Measurements from ENCODE around the gene PI16.
A peak's percentile ranks its signal among the peaks of the same experiment; 100 is the strongest.
"Not testable (repeated sequence)": the region's sequence is repeated elsewhere in the genome, so short reads cannot be mapped to it uniquely, and the experiment has no call there.

PI16 gene

GRCh38 chr6:36973647-36974046, 19.1 kb downstream of the PI16 start:
- no peak overlapping the region for H3K4me3 ChIP-seq (ENCODE audit: low read depth, low read length)

GRCh38 chr6:36975231-36976006, 20.9 kb downstream of the PI16 start:
- no peak overlapping the region for H3K4me3 ChIP-seq (ENCODE audit: low read depth, low read length)

GRCh38 chr6:36976007-36976264, 21.4 kb downstream of the PI16 start:
- H3K4me3 ChIP-seq (ENCODE audit: low read depth, low read length) = no peak overlapping the region

- H3K4me3 ChIP-seq (ENCODE audit: low read depth, low read length) = no peak overlapping the region
These were observed 22.0 kb downstream of the PI16 start for GRCh38 chr6:36976509-36976908.

- no peak overlapping the region for H3K4me3 ChIP-seq (ENCODE audit: low read depth, low read length)
These were observed 22.4 kb downstream of the PI16 start for GRCh38 chr6:36976931-36977330.

GRCh38 chr6:36977470-36977941, 23.0 kb downstream of the PI16 start:
- H3K4me3 ChIP-seq (ENCODE audit: low read depth, low read length) = no peak overlapping the region

GRCh38 chr6:36978421-36979346, 24.1 kb downstream of the PI16 start:
- no peak overlapping the region for H3K4me3 ChIP-seq (ENCODE audit: low read depth, low read length)

GRCh38 chr6:36979347-36979742, 24.8 kb downstream of the PI16 start:
- H3K4me3 ChIP-seq (ENCODE audit: low read depth, low read length) = no peak overlapping the region

GRCh38 chr6:36980129-36980528, 25.6 kb downstream of the PI16 start:
- no peak overlapping the region for H3K4me3 ChIP-seq (ENCODE audit: low read depth, low read length)

GRCh38 chr6:36980876-36981619, 26.5 kb downstream of the PI16 start:
- H3K4me3 ChIP-seq (ENCODE audit: low read depth, low read length) = no peak overlapping the region

GRCh38 chr6:36983538-36983937, 29.0 kb downstream of the PI16 start:
- H3K4me3 ChIP-seq (ENCODE audit: low read depth, low read length) = no peak overlapping the region

- H3K4me3 ChIP-seq (ENCODE audit: low read depth, low read length) = peak overlapping the region; percentile 87
These were observed 30.3 kb downstream of the PI16 start for GRCh38 chr6:36984581-36985416.

GRCh38 chr6:36985417-36985807, 30.9 kb downstream of the PI16 start:
- H3K4me3 ChIP-seq (ENCODE audit: low read depth, low read length) = peak overlapping the region; percentile 87

- H3K4me3 ChIP-seq (ENCODE audit: low read depth, low read length) = peak within 1 kb of the TSS; percentile 87
These were observed 31.5 kb downstream of the PI16 start, which contains the start of gene MTCH1 for GRCh38 chr6:36985808-36986703. TSS of gene MTCH1 (minus strand) at chr6:36986196. CDS start at chr6:36986173, 23 bp downstream.

GRCh38 chr6:36986704-36987047, 32.1 kb downstream of the PI16 start:
- H3K4me3 ChIP-seq (ENCODE audit: low read depth, low read length) = peak overlapping the region; percentile 87

GRCh38 chr6:36989264-36989663, 34.7 kb downstream of the PI16 start:
- no peak overlapping the region for H3K4me3 ChIP-seq (ENCODE audit: low read depth, low read length)

- not testable (repeated sequence) for H3K4me3 ChIP-seq (ENCODE audit: low read depth, low read length)
These were observed 35.9 kb downstream of the PI16 start for GRCh38 chr6:36990401-36990800.

GRCh38 chr6:36997811-36998722, 43.5 kb downstream of the PI16 start:
- no peak overlapping the region for H3K4me3 ChIP-seq (ENCODE audit: low read depth, low read length)

GRCh38 chr6:36998723-36999038, 44.1 kb downstream of the PI16 start:
- no peak overlapping the region for H3K4me3 ChIP-seq (ENCODE audit: low read depth, low read length)
